Common myeloid progenitor, CD34-positive (primary cell): ENCODE data around the gene SYT2.
"Not testable (repeated sequence)": the region's sequence is repeated elsewhere in the genome, so short reads cannot be mapped to it uniquely, and the experiment has no call there.

ENCODE experiments used
- CTCF ChIA-PET: fragments of 350-600 bp; sonication (Branson Sonifier 250); formaldehyde crosslinking; loops from one replicate; lab custom pipeline; 2021; ENCODE audit warnings: antibody characterized with exemption; lab: Charles Lee
- POLR2A ChIA-PET: fragments of 350-600 bp; sonication (Branson Sonifier 250); formaldehyde crosslinking; loops from one replicate; lab custom pipeline; 2021; ENCODE audit warnings: antibody characterized with exemption; lab: Charles Lee
- DNase-seq, 3 donors: peaks; one replicate each; pipeline versions ENCODE4 v3.0.0 to v3.0.0-alpha.2; 2013
- H3K27ac ChIP-seq, 2 experiments: 1 replicate in 1 of 2; 2 replicates in 1 of 2; pipeline ENCODE4 v1.7.0; 2013; ENCODE audit warnings: inconsistent platforms in 2 of 2, low read length in 2 of 2, mild to moderate bottlenecking in 2 of 2, low read depth in 1 of 2, moderate library complexity in 1 of 2; ENCODE audit not compliant: severe bottlenecking in 2 of 2, insufficient read depth in 1 of 2, poor library complexity in 1 of 2
- H3K27me3 ChIP-seq, 5 experiments: replicated peaks in 2 of 5; 1 replicate in 3 of 5; 2 replicates in 2 of 5; pipeline versions ENCODE4 v1.6.1 to v1.7.0; 2013; ENCODE audit warnings: low read length in 4 of 5, mild to moderate bottlenecking in 2 of 5, moderate library complexity in 2 of 5, inconsistent platforms in 1 of 5; ENCODE audit not compliant: insufficient read depth in 5 of 5, control insufficient read depth in 4 of 5
- H3K36me3 ChIP-seq, 4 experiments: 1 replicate in 2 of 4; 2 replicates in 2 of 4; pipeline versions ENCODE4 v1.6.1 to v1.7.0; 2013; ENCODE audit warnings: low read length in 3 of 4, control low read depth in 1 of 4, mild to moderate bottlenecking in 1 of 4; ENCODE audit not compliant: control insufficient read depth in 4 of 4, insufficient read depth in 4 of 4
- H3K4me1 ChIP-seq, 4 experiments: 1 replicate in 3 of 4; 2 replicates in 1 of 4; pipeline versions ENCODE4 v1.6.1 to v1.7.1; 2013; ENCODE audit warnings: low read length in 3 of 4, mild to moderate bottlenecking in 3 of 4, control low read depth in 1 of 4, inconsistent platforms in 1 of 4, moderate library complexity in 1 of 4; ENCODE audit not compliant: control insufficient read depth in 4 of 4, insufficient read depth in 4 of 4; ENCODE audit errors: control extremely low read depth in 1 of 4
- H3K4me3 ChIP-seq, 7 experiments: 1 replicate in 4 of 7; 2 replicates in 3 of 7; pipeline versions ENCODE4 v1.5.1 to v1.7.0; 2013; ENCODE audit warnings: mild to moderate bottlenecking in 7 of 7, low read length in 6 of 7, moderate library complexity in 6 of 7, inconsistent platforms in 2 of 7, low read depth in 2 of 7, control low read depth in 1 of 7; ENCODE audit not compliant: insufficient read depth in 4 of 7, control insufficient read depth in 1 of 7; ENCODE audit errors: extremely low read depth in 1 of 7
- H3K9me3 ChIP-seq, 5 experiments: 1 replicate in 4 of 5; 2 replicates in 1 of 5; pipeline versions ENCODE4 v1.6.1 to v1.7.1; 2013; ENCODE audit warnings: low read length in 4 of 5, mild to moderate bottlenecking in 2 of 5, inconsistent platforms in 1 of 5, low read depth in 1 of 5, moderate library complexity in 1 of 5; ENCODE audit not compliant: control insufficient read depth in 4 of 5, insufficient read depth in 2 of 5; ENCODE audit errors: control extremely low read depth in 1 of 5
- WGBS: methylation state at CpG from one replicate; pipeline ENCODE4 v1.1.5; 2013; ENCODE audit not compliant: insufficient coverage; 5-methylcytosine and 5-hydroxymethylcytosine counted together

Gene SYT2

DNA sequence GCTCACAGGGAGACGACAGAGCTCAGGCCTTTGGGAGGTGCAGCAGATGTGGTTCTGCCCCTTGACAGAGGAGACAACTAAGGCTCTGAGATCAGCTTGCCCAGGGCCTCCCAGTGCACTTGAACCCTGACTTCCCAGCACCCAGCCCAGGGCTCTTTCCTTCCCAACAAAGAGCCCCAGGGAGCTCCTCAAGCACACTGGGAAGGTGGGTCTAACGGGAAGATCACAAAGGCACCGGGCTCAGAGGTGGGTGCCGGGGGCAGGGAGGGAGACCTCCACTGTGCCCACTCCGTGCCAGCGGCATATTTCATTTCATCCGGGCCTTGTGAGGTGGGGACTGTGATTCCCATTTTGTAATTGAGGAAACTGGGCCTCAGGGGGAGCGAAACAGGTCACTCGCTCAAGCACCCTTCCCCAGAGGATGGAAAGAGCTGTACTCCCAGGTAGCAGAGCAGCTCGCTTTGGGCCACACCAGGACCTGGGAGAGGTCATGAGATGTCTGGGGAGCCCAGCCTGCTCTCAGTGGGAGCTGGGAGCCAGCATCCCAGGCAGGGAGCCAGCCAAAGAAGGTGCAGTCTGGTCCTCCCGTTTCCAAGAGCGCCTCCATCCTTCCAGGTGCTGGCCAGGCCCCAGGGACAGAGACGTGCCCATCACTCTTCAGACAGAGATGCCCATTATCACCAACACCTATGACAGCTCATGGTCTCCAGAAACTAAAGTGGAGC, 82.3 kb downstream of the SYT2 start:
- H3K27ac ChIP-seq = no peak overlapping the region
- no peaks in the 10 kb centered on the region for H3K36me3 ChIP-seq
- no peak for DNase-seq
- no peaks in the 10 kb centered on the region for H3K9me3 ChIP-seq
- no peak overlapping the region for H3K4me3 ChIP-seq
- CTCF ChIA-PET = interaction anchor here (1.0 to 2.7 kb wide), 5 partner anchors 12 to 166 kb away, joined by 3 to 13 read pairs (median 4); no protein-coding TSS in a partner anchor
- peaks cover 2 to 19% (median 13%) of the 10 kb centered on the region in 4 experiments for H3K4me1 ChIP-seq
- WGBS = 91% methylated on average over 10 of the region's 13 CpGs
- POLR2A ChIA-PET = no interaction called here
- H3K27me3 ChIP-seq = peaks cover 2 to 46% (median 21%) of the 10 kb centered on the region in 5 experiments

DNA sequence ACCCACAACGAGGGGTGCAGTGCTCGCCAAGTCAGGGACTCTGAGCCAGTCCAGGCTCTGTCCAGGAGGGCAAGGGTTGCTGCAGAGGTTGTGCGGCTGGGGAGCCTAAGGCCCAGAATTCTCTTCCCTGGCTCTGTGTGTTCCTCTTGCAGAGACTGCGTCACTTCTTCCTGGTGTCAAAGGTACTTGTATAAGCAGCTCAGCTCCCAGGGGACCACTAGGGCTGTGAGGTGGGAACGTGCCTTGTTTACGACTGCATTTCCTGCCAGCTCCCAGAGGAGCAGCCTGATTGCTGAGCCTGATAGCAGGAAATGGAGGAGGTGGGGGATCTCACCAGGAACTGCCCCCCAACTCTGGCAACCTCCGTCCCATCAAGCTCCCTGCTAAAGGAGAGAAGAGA, 83.2 kb downstream of the SYT2 start:
- H3K9me3 ChIP-seq, H3K4me3 ChIP-seq, DNase-seq, H3K27ac ChIP-seq, POLR2A ChIA-PET, H3K36me3 ChIP-seq: not testable (repeated sequence)
- peaks cover 2 to 19% (median 14%) of the 10 kb centered on the region in 4 experiments for H3K4me1 ChIP-seq
- WGBS = 73% methylated on average over 5 of the region's 7 CpGs
- H3K27me3 ChIP-seq = peaks cover 2 to 49% (median 24%) of the 10 kb centered on the region in 5 experiments
- CTCF ChIA-PET = interaction anchor here (1.3 to 2.7 kb wide), 8 partner anchors 11 to 128 kb away, joined by 3 to 13 read pairs (median 4); no protein-coding TSS in a partner anchor

DNA sequence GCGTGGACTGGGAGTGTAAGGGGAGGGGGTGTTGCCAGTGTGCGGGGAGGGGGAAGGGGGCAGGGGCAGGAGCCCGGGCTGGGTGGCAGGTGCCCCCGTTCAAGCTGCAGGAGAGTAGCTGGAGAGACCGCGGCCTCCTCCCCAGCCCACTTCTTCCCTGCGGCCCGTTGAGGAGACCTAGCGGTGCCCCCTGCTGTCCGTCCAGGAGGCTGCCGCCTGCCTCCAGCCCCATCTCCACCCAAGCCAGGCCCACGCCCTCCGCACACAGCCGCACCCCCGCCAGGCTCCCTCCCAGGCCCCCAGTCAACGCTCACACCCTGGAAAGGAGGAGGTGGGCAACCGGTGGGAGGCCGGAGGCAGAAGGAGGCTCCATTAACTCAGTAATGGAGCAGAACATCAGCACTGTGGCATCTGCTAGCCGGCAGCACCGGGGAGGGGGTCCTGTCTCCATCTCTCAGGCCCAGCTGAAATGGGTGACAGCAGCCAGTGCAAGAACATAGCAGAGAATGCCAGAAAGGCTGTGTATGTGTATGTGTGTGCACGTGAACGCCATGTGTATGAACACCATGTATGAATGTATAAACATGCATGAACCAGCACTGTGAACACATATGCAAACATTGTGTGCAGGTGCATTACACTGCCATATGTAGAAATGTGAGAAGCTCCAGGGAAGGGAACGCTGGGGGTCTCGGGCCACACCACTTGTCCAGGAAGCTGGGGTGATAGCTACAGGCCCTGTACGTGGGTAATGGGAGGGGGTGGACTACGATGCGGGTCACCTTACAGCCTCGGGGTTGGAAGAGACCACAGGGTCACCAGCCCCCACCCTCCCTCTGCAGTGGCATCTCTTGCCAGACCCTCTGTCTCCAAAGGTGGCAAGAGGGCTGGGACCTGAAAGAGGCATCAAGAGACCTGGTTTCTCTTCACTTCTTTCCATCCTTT, 84.6 kb downstream of the SYT2 start:
- no peaks in the 10 kb centered on the region for H3K9me3 ChIP-seq
- peak; percentile 75 to 85 (median 85) for DNase-seq
- ChIA-PET CTCF (interaction anchor here (0.7 to 2.7 kb wide), 13 partner anchors 9 to 166 kb away, joined by 3 to 13 read pairs (median 4); no protein-coding TSS in a partner anchor), POLR2A (interaction anchor here (0.6 kb wide), 1 partner anchor 19 kb away, joined by 3 read pairs; no protein-coding TSS in a partner anchor)
- H3K36me3 ChIP-seq = no peaks in the 10 kb centered on the region
- no peak overlapping the region for H3K27ac ChIP-seq
- WGBS = 26% methylated on average over 19 of the region's 28 CpGs
- H3K4me3 ChIP-seq = no peak overlapping the region
- peaks cover 0 to 42% (median 25%) of the 10 kb centered on the region in 5 experiments for H3K27me3 ChIP-seq
- peaks cover 2 to 16% (median 11%) of the 10 kb centered on the region in 4 experiments for H3K4me1 ChIP-seq

DNA sequence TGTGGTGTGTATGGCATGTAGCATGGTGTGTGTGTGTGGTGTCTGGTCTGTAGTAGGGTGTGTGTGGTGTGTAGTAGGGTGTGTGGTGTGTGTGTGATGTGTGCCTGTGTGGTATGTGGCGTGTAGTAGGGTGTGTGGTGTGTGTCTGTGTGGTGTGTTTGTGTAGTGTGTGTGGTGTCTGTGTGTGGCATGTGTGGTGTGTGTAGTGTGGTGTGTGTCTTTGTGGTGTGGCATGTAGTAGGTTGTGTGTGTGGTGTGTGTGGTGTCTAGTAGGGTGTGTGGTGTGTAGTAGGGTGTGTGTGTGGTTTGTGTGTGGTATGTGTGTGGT, 85.5 kb downstream of the SYT2 start:
- Histone ChIP-seq H3K4me3 (no peak overlapping the region), H3K27ac (no peak overlapping the region), H3K4me1 (peaks cover 2 to 16% (median 11%) of the 10 kb centered on the region in 4 experiments), H3K9me3 (no peaks in the 10 kb centered on the region), H3K27me3 (peaks cover 0 to 35% (median 25%) of the 10 kb centered on the region in 5 experiments), H3K36me3 (no peaks in the 10 kb centered on the region)
- ChIA-PET CTCF (interaction anchor here (0.9 to 2.1 kb wide), 4 partner anchors 9 to 126 kb away, joined by 3 to 9 read pairs (median 5); no protein-coding TSS in a partner anchor), POLR2A (interaction anchor here (0.6 kb wide), 1 partner anchor 18 kb away, joined by 3 read pairs; no protein-coding TSS in a partner anchor)
- 75% methylated on average over 1 of the region's 1 CpG for WGBS
- DNase-seq = peak in 2 of 3 donors; percentile 31 to 55

DNA sequence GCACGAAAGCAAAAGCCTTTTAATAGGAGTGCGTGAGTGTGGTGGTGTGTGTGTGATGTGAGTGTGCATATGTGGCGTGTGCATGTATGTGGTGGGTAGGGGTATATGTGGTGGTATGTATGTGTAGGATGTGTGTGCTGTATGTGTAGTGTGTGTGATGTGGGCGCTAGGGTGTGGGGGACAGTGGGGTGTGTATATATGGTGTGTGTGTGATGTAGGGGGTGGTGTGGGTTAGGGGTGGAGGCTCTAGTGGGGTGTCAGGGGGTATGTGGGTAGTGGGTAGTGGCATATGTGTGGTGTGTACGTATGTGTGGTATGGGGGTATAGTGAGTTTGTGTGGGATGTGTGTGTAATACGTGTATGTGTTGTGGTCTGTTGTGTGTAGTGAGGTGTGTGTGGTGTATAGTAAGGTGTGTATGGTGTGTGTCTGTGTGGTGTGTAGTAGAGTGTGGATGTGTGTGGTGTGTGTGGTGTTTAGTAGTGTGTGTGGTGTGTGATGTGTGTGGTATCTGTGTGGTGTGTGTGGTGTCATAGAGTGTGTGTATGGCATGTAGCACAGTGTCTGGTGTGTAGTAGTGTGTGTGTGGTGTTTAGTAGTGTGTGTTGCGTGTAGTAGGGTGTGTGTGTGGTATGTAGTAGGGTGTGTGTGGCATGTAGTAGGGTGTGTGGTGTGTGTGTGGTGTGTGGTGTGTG, 86.0 kb downstream of the SYT2 start:
- H3K4me1 ChIP-seq = peaks cover 2 to 16% (median 10%) of the 10 kb centered on the region in 4 experiments
- H3K27ac ChIP-seq = no peak overlapping the region
- no peak overlapping the region for H3K4me3 ChIP-seq
- H3K36me3 ChIP-seq = no peaks in the 10 kb centered on the region
- peaks cover 0 to 35% (median 30%) of the 10 kb centered on the region in 5 experiments for H3K27me3 ChIP-seq
- 100% methylated on average over 4 of the region's 7 CpGs for WGBS
- ChIA-PET POLR2A (no interaction called here), CTCF (interaction anchor here (1.4 kb wide), 1 partner anchor 53 kb away, joined by 3 read pairs; no protein-coding TSS in a partner anchor)
- H3K9me3 ChIP-seq = no peaks in the 10 kb centered on the region
- no peak for DNase-seq

DNA sequence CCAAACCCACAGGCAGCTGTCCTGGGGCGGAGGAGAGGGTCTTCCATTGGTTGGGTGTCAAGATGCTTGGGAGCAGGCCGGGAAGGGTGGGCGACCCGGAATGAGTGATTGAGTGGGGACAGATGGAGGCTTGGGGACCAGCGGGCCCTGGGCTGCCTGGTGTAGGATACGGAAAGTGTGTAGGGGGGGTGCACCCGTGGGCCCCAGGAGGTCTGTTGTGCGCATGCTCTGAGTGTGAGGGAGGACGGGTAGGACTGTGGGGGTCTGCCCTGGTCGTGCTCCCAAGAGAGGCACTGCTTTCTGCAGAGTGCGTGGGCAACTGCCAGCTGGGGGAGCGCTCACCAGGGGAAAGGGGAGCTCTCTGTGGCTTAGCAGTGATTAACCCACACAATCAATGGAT, 86.8 kb downstream of the SYT2 start:
- H3K4me1 ChIP-seq, H3K27ac ChIP-seq, H3K9me3 ChIP-seq, POLR2A ChIA-PET, H3K36me3 ChIP-seq, DNase-seq, H3K4me3 ChIP-seq: not testable (repeated sequence)
- CTCF ChIA-PET = interaction anchor here (1.4 kb wide), 1 partner anchor 52 kb away, joined by 3 read pairs; no protein-coding TSS in a partner anchor
- H3K27me3 ChIP-seq = peaks cover 0 to 35% (median 31%) of the 10 kb centered on the region in 5 experiments
- 83% methylated on average over 4 of the region's 12 CpGs for WGBS
